HEK293 (cell line): ENCODE data around the gene FAT2.

ENCODE experiments used
- CTCF ChIA-PET: fragments of 350-600 bp; formaldehyde crosslinking; extraction: SDS; loops from one replicate; lab custom pipeline; 2021; ENCODE audit warnings: antibody characterized with exemption; lab: Yijun Ruan, JAX
- POLR2A ChIA-PET: fragments of 300-600 bp; formaldehyde crosslinking; extraction: SDS; loops from one replicate; lab custom pipeline; 2020; ENCODE audit warnings: antibody characterized with exemption, inconsistent platforms; lab: Yijun Ruan, JAX
- H3K27ac ChIP-seq: fragments of 200-500 bp; sonication (Bioruptor generic); 2 replicates; pipeline ENCODE4 v1.5.1; 2014; ENCODE audit warnings: low read depth, low read length, control low read depth, inconsistent platforms; ENCODE audit errors: extremely low read depth
- H3K36me3 ChIP-seq, 2 experiments: fragments of 200-500 bp in 1 of 2; sonication (Bioruptor generic) in 1 of 2; 1 replicate in 1 of 2; 2 replicates in 1 of 2; pipeline ENCODE4 v1.5.1; 2014 to 2017; ENCODE audit warnings: inconsistent platforms in 2 of 2, low read length in 2 of 2; ENCODE audit not compliant: control insufficient read depth in 2 of 2, insufficient read depth in 1 of 2
- H3K4me1 ChIP-seq: fragments of 200-500 bp; sonication (Bioruptor generic); 2 replicates; pipeline ENCODE4 v1.5.1; 2014; ENCODE audit warnings: mild to moderate bottlenecking, low read length, inconsistent platforms; ENCODE audit not compliant: control insufficient read depth, insufficient read depth
- H3K4me3 ChIP-seq: 2 replicates; pipeline ENCODE4 v1.5.1; 2011; ENCODE audit warnings: low read depth, mild to moderate bottlenecking, control low read depth, low read length, moderate library complexity
- H3K9me3 ChIP-seq: fragments of 200-500 bp; sonication (Bioruptor generic); 2 replicates; pipeline ENCODE4 v1.5.1; 2014; ENCODE audit warnings: low read depth, low read length, inconsistent platforms; ENCODE audit not compliant: control insufficient read depth, insufficient read depth
- GLIS1 ChIP-seq: fragments of 450-650 bp; formaldehyde crosslinking; IDR thresholded peaks from 2 replicates; pipeline ENCODE4 v1.5.1; 2016; ENCODE audit warnings: missing biosample characterization, missing genetic modification characterization
- REPIN1 ChIP-seq: fragments of 450-650 bp; formaldehyde crosslinking; IDR thresholded peaks from 2 replicates; pipeline ENCODE4 v1.5.1; 2017; ENCODE audit warnings: missing biosample characterization, missing genetic modification characterization, low read depth
- TCF7L2 ChIP-seq: IDR thresholded peaks from 2 replicates; pipeline ENCODE4 v1.6.1; 2011; ENCODE audit warnings: low read depth, mild to moderate bottlenecking, inconsistent platforms, low read length, moderate library complexity, borderline replicate concordance
- TRIM28 ChIP-seq: IDR thresholded peaks from 2 replicates; pipeline ENCODE4 v1.6.1; 2011; ENCODE audit warnings: low read length, control low read depth, borderline replicate concordance
- YY2 ChIP-seq: fragments of 450-650 bp; formaldehyde crosslinking; IDR thresholded peaks from 2 replicates; pipeline ENCODE4 v1.5.1; 2016; ENCODE audit warnings: missing biosample characterization, missing genetic modification characterization
- ZFP41 ChIP-seq: fragments of 450-650 bp; formaldehyde crosslinking; IDR thresholded peaks from 2 replicates; pipeline ENCODE4 v1.5.1; 2016; ENCODE audit warnings: missing biosample characterization, missing genetic modification characterization, borderline replicate concordance
- ZNF10 ChIP-seq: fragments of 450-650 bp; formaldehyde crosslinking; IDR thresholded peaks from 2 replicates; pipeline ENCODE4 v1.5.1; 2017; ENCODE audit warnings: missing biosample characterization, missing genetic modification characterization
- ZNF112 ChIP-seq: fragments of 450-650 bp; formaldehyde crosslinking; IDR thresholded peaks from 2 replicates; pipeline ENCODE4 v1.5.0; 2017; ENCODE audit warnings: missing biosample characterization, missing genetic modification characterization
- ZNF214 ChIP-seq: fragments of 450-650 bp; formaldehyde crosslinking; IDR thresholded peaks from 2 replicates; pipeline ENCODE4 v1.5.1; 2017; ENCODE audit warnings: missing biosample characterization, mild to moderate bottlenecking, missing genetic modification characterization, borderline replicate concordance
- ZNF223 ChIP-seq: fragments of 450-650 bp; formaldehyde crosslinking; IDR thresholded peaks from 2 replicates; pipeline ENCODE4 v1.5.1; 2016; ENCODE audit warnings: missing biosample characterization, missing genetic modification characterization
- ZNF24 ChIP-seq: fragments of 450-650 bp; formaldehyde crosslinking; IDR thresholded peaks from 2 replicates; pipeline ENCODE4 v1.5.1; 2016; ENCODE audit warnings: missing biosample characterization, missing genetic modification characterization
- ZNF394 ChIP-seq: fragments of 450-650 bp; formaldehyde crosslinking; IDR thresholded peaks from 2 replicates; pipeline ENCODE4 v1.5.1; 2016; ENCODE audit warnings: missing biosample characterization, missing genetic modification characterization, mild to moderate bottlenecking, moderate library complexity, borderline replicate concordance
- ZNF549 ChIP-seq: fragments of 450-650 bp; IDR thresholded peaks from 2 replicates; pipeline ENCODE4 v1.5.1; 2018; ENCODE audit warnings: missing biosample characterization, missing genetic modification characterization, mild to moderate bottlenecking, inconsistent platforms, moderate library complexity
- ZNF596 ChIP-seq: fragments of 450-650 bp; IDR thresholded peaks from 2 replicates; pipeline ENCODE4 v1.5.0; 2018; ENCODE audit warnings: missing biosample characterization, mild to moderate bottlenecking, missing genetic modification characterization, moderate library complexity
- ZNF660 ChIP-seq: fragments of 450-650 bp; IDR thresholded peaks from 2 replicates; pipeline ENCODE4 v1.5.1; 2018; ENCODE audit warnings: missing biosample characterization, mild to moderate bottlenecking, missing genetic modification characterization
- ZNF776 ChIP-seq: fragments of 450-650 bp; formaldehyde crosslinking; IDR thresholded peaks from 2 replicates; pipeline ENCODE4 v1.5.0; 2017; ENCODE audit warnings: missing biosample characterization, missing genetic modification characterization, borderline replicate concordance
- ZNF785 ChIP-seq: fragments of 450-650 bp; formaldehyde crosslinking; IDR thresholded peaks from 2 replicates; pipeline ENCODE4 v1.5.1; 2016; ENCODE audit warnings: missing biosample characterization, missing genetic modification characterization
- ZNF791 ChIP-seq: fragments of 450-650 bp; formaldehyde crosslinking; IDR thresholded peaks from 2 replicates; pipeline ENCODE4 v1.5.1; 2016; ENCODE audit warnings: missing biosample characterization, missing genetic modification characterization
- TF ChIP-seq, protein P1 (sequence below): fragments of 450-650 bp; formaldehyde crosslinking; IDR thresholded peaks from 2 replicates; pipeline ENCODE4 v1.5.1; 2016; ENCODE audit warnings: missing biosample characterization, missing genetic modification characterization
- TF ChIP-seq, protein P2 (sequence below): fragments of 450-650 bp; formaldehyde crosslinking; IDR thresholded peaks from 2 replicates; pipeline ENCODE4 v1.5.1; 2016; ENCODE audit warnings: missing biosample characterization, missing genetic modification characterization, borderline replicate concordance

Gene FAT2

GRCh38 chr5:151619812-151620460 is 28.8 kb upstream of the FAT2 start (continued):
- no peak for TF ChIP-seq ZNF112
- TF ChIP-seq GLIS1 = peak; percentile 85

DNA sequence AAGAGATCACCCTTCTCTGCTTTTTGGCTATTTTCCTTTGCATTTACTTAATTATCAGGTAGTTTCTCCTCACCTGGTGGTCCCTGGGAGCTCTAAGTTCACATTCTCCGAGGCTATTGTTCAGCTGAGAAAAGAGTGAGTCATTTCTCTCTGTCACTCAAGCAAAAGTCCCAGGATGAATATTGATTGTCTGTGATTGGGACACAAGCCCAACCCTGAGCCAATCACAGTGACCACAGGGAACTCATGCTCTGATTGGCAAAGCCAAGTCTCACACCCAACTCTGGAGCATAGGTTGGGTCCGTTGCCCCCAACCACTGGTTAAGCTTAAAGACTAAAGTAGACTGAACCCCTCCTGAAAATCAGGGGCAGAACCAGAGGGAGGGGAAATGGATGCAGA is 27.8 kb upstream of the FAT2 start:
- H3K4me1 ChIP-seq = no peaks in the 10 kb centered on the region
- no peak overlapping the region for H3K4me3 ChIP-seq
- H3K9me3 ChIP-seq = no peaks in the 10 kb centered on the region
- TF ChIP-seq, protein P1, sequence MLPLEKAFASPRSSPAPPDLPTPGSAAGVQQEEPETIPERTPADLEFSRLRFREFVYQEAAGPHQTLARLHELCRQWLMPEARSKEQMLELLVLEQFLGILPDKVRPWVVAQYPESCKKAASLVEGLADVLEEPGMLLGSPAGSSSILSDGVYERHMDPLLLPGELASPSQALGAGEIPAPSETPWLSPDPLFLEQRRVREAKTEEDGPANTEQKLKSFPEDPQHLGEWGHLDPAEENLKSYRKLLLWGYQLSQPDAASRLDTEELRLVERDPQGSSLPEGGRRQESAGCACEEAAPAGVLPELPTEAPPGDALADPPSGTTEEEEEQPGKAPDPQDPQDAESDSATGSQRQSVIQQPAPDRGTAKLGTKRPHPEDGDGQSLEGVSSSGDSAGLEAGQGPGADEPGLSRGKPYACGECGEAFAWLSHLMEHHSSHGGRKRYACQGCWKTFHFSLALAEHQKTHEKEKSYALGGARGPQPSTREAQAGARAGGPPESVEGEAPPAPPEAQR (tag by site-specific recombination) = no peak
- TF ChIP-seq ZNF660 = no peak
- TF ChIP-seq TRIM28 = no peak
- no peak for TF ChIP-seq ZNF394 (tag by site-specific recombination)
- no peak for TF ChIP-seq ZNF10 (tag by site-specific recombination)
- no peak for TF ChIP-seq ZFP41 (tag by site-specific recombination)
- TF ChIP-seq ZNF223 (tag by site-specific recombination) = no peak
- TF ChIP-seq REPIN1 (tag by site-specific recombination) = no peak
- TF ChIP-seq YY2 (tag by site-specific recombination) = no peak
- no peak for TF ChIP-seq ZNF785 (tag by site-specific recombination)
- no peak for TF ChIP-seq ZNF549 (tag by site-specific recombination)
- TF ChIP-seq ZNF791 (tag by site-specific recombination) = no peak
- TF ChIP-seq ZNF776 (tag by site-specific recombination) = no peak
- TF ChIP-seq, protein P2, sequence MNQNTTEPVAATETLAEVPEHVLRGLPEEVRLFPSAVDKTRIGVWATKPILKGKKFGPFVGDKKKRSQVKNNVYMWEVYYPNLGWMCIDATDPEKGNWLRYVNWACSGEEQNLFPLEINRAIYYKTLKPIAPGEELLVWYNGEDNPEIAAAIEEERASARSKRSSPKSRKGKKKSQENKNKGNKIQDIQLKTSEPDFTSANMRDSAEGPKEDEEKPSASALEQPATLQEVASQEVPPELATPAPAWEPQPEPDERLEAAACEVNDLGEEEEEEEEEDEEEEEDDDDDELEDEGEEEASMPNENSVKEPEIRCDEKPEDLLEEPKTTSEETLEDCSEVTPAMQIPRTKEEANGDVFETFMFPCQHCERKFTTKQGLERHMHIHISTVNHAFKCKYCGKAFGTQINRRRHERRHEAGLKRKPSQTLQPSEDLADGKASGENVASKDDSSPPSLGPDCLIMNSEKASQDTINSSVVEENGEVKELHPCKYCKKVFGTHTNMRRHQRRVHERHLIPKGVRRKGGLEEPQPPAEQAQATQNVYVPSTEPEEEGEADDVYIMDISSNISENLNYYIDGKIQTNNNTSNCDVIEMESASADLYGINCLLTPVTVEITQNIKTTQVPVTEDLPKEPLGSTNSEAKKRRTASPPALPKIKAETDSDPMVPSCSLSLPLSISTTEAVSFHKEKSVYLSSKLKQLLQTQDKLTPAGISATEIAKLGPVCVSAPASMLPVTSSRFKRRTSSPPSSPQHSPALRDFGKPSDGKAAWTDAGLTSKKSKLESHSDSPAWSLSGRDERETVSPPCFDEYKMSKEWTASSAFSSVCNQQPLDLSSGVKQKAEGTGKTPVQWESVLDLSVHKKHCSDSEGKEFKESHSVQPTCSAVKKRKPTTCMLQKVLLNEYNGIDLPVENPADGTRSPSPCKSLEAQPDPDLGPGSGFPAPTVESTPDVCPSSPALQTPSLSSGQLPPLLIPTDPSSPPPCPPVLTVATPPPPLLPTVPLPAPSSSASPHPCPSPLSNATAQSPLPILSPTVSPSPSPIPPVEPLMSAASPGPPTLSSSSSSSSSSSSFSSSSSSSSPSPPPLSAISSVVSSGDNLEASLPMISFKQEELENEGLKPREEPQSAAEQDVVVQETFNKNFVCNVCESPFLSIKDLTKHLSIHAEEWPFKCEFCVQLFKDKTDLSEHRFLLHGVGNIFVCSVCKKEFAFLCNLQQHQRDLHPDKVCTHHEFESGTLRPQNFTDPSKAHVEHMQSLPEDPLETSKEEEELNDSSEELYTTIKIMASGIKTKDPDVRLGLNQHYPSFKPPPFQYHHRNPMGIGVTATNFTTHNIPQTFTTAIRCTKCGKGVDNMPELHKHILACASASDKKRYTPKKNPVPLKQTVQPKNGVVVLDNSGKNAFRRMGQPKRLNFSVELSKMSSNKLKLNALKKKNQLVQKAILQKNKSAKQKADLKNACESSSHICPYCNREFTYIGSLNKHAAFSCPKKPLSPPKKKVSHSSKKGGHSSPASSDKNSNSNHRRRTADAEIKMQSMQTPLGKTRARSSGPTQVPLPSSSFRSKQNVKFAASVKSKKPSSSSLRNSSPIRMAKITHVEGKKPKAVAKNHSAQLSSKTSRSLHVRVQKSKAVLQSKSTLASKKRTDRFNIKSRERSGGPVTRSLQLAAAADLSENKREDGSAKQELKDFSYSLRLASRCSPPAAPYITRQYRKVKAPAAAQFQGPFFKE (tag by site-specific recombination) = no peak
- no peak for TF ChIP-seq ZNF214 (tag by site-specific recombination)
- no peak for TF ChIP-seq TCF7L2
- TF ChIP-seq ZNF24 (tag by site-specific recombination) = no peak
- no peak for TF ChIP-seq ZNF596 (tag by site-specific recombination)
- TF ChIP-seq, all 188 proteins: peak for 0
- POLR2A ChIA-PET = no interaction called here
- CTCF ChIA-PET = interaction anchor here (1.8 kb wide), 1 partner anchor 33 kb away, joined by 5 read pairs; no protein-coding TSS in a partner anchor
- Histone ChIP-seq H3K27ac (no peak overlapping the region), H3K36me3 (no peaks in the 10 kb centered on the region)
